Activated naive CD8-positive, alpha-beta T cell treated with anti-CD3 and anti-CD28 coated beads, Interleukin-2, amount 10 ng/mL, durations not matched to agents 7 days and 5 days (primary cell): ENCODE results near the gene SDCCAG8. TPM values are rescaled to one million over a fixed set of nuclear protein-coding genes. Genes with fewer than 3 reads are reported as not detected.

Source experiments
- ATAC-seq: fragments of 150-1000 bp; cut with Tn5 transposase; one replicate; pipeline ENCODE4 v1.10.0; 2021; ENCODE audit warnings: low read depth, moderate library complexity
- POLR2A ChIA-PET: fragments of 350-600 bp; sonication (Branson Sonifier 250); formaldehyde crosslinking; loops from one replicate; lab custom pipeline; 2021; ENCODE audit warnings: antibody characterized with exemption; lab: Charles Lee
- DNase-seq: peaks from one replicate; pipeline ENCODE4 v3.0.0; 2021
- H3K27ac Mint-ChIP-seq: one replicate; pipeline ENCODE4 v1.8.0; 2022; ENCODE audit warnings: mild to moderate bottlenecking, mixed read lengths
- H3K27me3 Mint-ChIP-seq: one replicate; pipeline ENCODE4 v1.8.0; 2022; ENCODE audit warnings: mild to moderate bottlenecking, moderate library complexity, mixed read lengths
- H3K36me3 Mint-ChIP-seq: one replicate; pipeline ENCODE4 v1.8.0; 2021; ENCODE audit warnings: mild to moderate bottlenecking, mixed read lengths
- H3K4me1 Mint-ChIP-seq: one replicate; pipeline ENCODE4 v1.8.0; 2021; ENCODE audit warnings: mixed read lengths
- H3K4me3 Mint-ChIP-seq: one replicate; pipeline ENCODE4 v1.8.0; 2022; ENCODE audit warnings: mild to moderate bottlenecking, moderate library complexity, mixed read lengths
- H3K9me3 Mint-ChIP-seq: one replicate; pipeline ENCODE4 v1.8.0; 2021; ENCODE audit warnings: mixed read lengths
- total RNA-seq, 2 experiments: library from RNA; stranded (reverse); gene quantifications; one replicate each; pipeline ENCODE4 v1.2.3, GENCODE V29; 2021

The SDCCAG8 gene
- total RNA-seq, 2 experiments from 2014 or later = 27.3 to 32.7 TPM

DNA sequence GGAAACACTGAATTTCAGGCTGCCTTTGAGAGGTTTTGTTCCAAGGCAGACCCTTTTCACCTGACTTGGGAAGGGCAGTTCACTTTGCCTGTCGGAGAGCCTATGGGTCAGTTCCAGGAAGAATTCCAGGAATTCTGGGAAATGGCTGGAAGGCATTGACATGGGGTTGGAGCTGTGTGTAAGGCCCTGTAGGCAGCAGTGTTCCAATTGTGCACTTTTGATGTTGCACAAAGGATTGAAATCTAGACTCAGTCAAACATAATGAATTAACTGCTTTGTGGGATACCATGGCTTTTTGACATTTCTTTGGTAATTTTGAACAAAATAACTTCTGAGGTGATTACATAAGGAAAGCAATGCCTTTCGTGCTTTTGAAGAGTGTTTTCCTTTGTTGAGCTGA, 184.6 kb downstream of the SDCCAG8 start:
- no peak for ATAC-seq
- POLR2A ChIA-PET = no interaction called here
- H3K4me3 Mint-ChIP-seq = no peak overlapping the region
- H3K27me3 Mint-ChIP-seq = no peaks in the 10 kb centered on the region
- H3K27ac Mint-ChIP-seq = no peak overlapping the region
- no peak for DNase-seq
- no peaks in the 10 kb centered on the region for H3K9me3 Mint-ChIP-seq
- H3K36me3 Mint-ChIP-seq = peaks cover 4% of the 10 kb centered on the region
- H3K4me1 Mint-ChIP-seq = no peaks in the 10 kb centered on the region

DNA sequence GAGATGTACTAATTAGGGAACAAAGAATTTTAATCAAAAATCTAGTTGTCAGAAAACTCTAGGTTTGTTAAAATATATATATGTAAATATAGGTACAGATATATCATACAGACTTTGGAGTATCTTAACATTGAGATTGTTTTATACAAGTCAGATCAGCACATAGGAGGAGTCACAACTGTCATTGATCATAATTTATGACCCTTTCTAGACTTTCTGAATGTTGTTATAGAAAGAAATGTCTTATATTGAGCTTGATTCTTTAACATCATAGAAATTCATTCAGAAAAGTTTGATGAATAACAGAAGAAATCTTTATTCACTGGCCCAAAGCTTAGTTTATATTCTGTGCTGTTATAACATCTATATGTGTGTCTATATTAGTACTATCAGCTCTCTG, 185.8 kb downstream of the SDCCAG8 start:
- H3K9me3 Mint-ChIP-seq = no peaks in the 10 kb centered on the region
- no peak overlapping the region for H3K27ac Mint-ChIP-seq
- POLR2A ChIA-PET = no interaction called here
- ATAC-seq = no peak
- H3K36me3 Mint-ChIP-seq = peaks cover 7% of the 10 kb centered on the region
- no peak overlapping the region for H3K4me3 Mint-ChIP-seq
- H3K4me1 Mint-ChIP-seq = no peaks in the 10 kb centered on the region
- no peak for DNase-seq
- no peaks in the 10 kb centered on the region for H3K27me3 Mint-ChIP-seq

DNA sequence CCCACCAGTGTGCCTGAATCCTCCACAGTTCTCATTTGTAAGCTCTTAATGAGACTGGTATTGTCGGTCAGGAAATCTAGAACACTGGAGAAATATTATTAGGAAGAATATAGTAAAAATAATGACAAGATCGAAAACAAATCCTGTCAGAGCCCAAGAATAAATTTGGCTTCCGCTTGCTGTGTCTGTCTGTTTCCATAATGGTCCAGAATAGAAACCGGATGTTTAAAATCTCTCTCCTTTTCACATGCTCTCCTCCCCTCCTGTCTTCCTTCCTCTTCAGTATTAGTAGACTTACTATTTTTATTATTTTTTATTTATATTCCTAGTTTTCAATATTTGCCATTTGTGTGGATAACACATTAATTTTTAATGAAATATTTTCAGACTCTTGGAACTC, 187.7 kb downstream of the SDCCAG8 start:
- ATAC-seq (no peak), DNase-seq (no peak)
- Mint-ChIP-seq H3K4me3 (no peak overlapping the region), H3K9me3 (no peaks in the 10 kb centered on the region), H3K4me1 (peaks cover 11% of the 10 kb centered on the region), H3K36me3 (peaks cover 10% of the 10 kb centered on the region), H3K27me3 (no peaks in the 10 kb centered on the region), H3K27ac (no peak overlapping the region)
- POLR2A ChIA-PET = no interaction called here

DNA sequence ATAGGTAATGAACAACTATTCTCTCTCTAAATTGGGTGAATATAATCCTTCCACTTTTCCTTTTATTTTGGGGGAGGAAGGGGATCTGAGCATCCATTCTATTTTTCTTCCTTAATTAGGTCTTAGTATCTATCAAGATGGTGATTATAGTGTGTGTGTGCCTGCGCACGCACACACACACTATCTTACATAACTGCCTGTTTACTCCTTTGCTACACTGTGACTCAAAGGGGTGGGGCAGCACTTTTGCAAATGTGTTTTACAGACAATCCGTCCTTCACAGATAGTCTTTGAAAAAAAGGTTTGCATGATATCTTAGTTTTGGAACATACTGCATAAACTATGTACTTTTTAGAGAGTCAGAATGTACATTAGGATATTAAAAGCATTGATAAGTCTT, 191.5 kb downstream of the SDCCAG8 start:
- DNase-seq (no peak), ATAC-seq (no peak)
- H3K27ac Mint-ChIP-seq = no peak overlapping the region
- H3K4me1 Mint-ChIP-seq = peaks cover 14% of the 10 kb centered on the region
- no peaks in the 10 kb centered on the region for H3K27me3 Mint-ChIP-seq
- peaks cover 15% of the 10 kb centered on the region for H3K36me3 Mint-ChIP-seq
- POLR2A ChIA-PET = no interaction called here
- no peak overlapping the region for H3K4me3 Mint-ChIP-seq
- H3K9me3 Mint-ChIP-seq = no peaks in the 10 kb centered on the region

DNA sequence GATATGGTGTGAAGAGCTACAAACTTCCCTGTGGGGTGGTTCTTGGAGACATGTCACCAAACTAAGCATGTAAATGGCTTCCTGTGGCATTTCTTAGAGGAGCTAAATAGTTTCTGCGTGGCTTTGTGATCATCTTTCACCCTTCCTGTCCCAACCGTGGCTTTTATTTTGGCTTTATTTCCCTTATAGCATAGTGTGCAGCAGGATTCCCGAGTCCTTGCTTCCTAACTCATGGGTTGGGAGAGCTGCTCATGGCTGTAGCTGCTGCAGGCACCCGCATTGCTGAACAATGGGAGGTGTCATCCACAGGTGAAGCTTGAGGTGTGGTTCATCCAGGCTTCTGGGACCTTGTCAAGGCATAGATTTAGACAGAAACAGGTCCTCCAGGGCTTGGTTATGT, 192.0 kb downstream of the SDCCAG8 start:
- peaks cover 15% of the 10 kb centered on the region for H3K36me3 Mint-ChIP-seq
- DNase-seq (no peak), ATAC-seq (peak; percentile 36)
- H3K4me1 Mint-ChIP-seq = peaks cover 14% of the 10 kb centered on the region
- no peaks in the 10 kb centered on the region for H3K27me3 Mint-ChIP-seq
- POLR2A ChIA-PET = no interaction called here
- peak overlapping the region; percentile 21 for H3K4me3 Mint-ChIP-seq
- no peaks in the 10 kb centered on the region for H3K9me3 Mint-ChIP-seq
- H3K27ac Mint-ChIP-seq = peak overlapping the region; percentile 32

DNA sequence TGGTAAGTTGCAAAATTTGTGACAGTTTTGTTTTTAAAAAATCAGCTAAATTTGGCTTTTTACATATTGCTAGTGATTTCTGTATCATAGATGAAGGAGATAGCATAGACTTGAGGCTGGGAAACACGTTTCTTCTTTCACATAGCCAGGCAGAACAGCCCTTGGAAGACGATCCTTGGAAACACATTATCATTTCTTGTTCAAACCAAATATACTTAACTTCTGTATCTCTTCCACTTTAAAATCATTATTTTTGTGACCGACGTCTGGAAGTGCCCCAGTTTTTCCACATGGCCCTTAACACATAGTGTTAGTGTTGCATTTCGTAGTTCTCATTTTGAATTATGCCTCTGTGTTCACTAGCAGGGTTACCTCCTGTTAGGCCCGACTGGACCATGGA, 193.5 kb downstream of the SDCCAG8 start:
- Mint-ChIP-seq H3K27ac (no peak overlapping the region), H3K4me1 (peaks cover 14% of the 10 kb centered on the region), H3K4me3 (no peak overlapping the region), H3K27me3 (no peaks in the 10 kb centered on the region), H3K36me3 (peaks cover 15% of the 10 kb centered on the region), H3K9me3 (no peaks in the 10 kb centered on the region)
- ATAC-seq (no peak), DNase-seq (no peak)
- POLR2A ChIA-PET = no interaction called here

DNA sequence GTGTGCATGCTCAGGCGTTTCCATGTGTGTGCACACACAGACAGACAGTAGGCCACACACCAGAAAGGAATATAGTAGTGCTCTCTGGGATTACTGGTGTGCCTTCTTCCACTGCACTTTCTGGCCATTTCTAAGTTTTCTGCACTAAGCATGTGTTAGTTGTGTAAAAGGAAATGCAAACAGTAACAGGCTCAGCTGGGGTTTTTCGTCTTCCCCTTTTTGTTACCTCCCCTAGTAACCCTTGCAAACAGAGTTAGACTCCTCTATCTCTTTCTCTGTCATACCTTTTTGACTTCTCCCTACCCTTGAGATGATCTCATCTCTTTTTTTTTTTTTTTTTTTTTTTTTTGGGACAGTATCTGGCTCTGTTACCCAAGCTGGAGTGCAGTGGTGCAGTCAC, 196.3 kb downstream of the SDCCAG8 start:
- ATAC-seq = no peak
- H3K36me3 Mint-ChIP-seq = peaks cover 13% of the 10 kb centered on the region
- peaks cover 14% of the 10 kb centered on the region for H3K4me1 Mint-ChIP-seq
- no peak for DNase-seq
- no peaks in the 10 kb centered on the region for H3K9me3 Mint-ChIP-seq
- H3K27me3 Mint-ChIP-seq = no peaks in the 10 kb centered on the region
- POLR2A ChIA-PET = no interaction called here
- no peak overlapping the region for H3K4me3 Mint-ChIP-seq
- H3K27ac Mint-ChIP-seq = no peak overlapping the region

DNA sequence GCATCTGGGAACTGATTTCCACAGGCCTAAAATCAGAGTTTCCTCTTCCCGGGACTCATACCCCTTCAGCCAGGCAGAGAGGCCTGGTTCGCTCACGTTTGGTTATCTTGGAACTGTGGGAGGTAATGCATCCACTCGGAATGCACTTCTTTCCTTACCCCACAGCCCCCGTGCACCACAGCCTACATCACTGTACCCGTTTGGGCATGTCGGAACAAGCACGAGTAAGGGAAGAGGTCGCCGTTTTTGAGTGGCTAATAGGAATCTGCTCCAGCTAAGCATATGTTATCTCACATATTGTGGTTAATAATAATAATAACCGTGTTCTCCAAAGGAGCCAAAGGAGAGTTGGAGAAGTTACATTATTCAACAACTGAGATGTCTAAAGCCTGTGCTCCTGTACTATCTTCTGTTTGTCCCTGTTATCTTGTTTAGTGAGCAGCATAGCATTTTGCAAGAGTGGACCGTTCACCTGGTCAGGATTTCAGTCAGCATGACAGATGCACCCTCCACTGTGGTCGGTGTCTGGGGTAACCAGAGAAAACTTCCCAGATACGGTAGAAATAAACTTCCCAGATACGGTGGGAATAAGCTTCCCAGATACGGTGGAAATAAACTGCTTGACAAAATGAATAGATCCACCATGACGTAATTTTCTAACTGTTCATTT, 198.6 kb downstream of the SDCCAG8 start:
- ATAC-seq (no peak), DNase-seq (no peak)
- Mint-ChIP-seq H3K36me3 (peaks cover 10% of the 10 kb centered on the region), H3K4me3 (no peak overlapping the region), H3K27ac (no peak overlapping the region), H3K4me1 (peaks cover 12% of the 10 kb centered on the region), H3K27me3 (no peaks in the 10 kb centered on the region), H3K9me3 (no peaks in the 10 kb centered on the region)
- POLR2A ChIA-PET = no interaction called here

DNA sequence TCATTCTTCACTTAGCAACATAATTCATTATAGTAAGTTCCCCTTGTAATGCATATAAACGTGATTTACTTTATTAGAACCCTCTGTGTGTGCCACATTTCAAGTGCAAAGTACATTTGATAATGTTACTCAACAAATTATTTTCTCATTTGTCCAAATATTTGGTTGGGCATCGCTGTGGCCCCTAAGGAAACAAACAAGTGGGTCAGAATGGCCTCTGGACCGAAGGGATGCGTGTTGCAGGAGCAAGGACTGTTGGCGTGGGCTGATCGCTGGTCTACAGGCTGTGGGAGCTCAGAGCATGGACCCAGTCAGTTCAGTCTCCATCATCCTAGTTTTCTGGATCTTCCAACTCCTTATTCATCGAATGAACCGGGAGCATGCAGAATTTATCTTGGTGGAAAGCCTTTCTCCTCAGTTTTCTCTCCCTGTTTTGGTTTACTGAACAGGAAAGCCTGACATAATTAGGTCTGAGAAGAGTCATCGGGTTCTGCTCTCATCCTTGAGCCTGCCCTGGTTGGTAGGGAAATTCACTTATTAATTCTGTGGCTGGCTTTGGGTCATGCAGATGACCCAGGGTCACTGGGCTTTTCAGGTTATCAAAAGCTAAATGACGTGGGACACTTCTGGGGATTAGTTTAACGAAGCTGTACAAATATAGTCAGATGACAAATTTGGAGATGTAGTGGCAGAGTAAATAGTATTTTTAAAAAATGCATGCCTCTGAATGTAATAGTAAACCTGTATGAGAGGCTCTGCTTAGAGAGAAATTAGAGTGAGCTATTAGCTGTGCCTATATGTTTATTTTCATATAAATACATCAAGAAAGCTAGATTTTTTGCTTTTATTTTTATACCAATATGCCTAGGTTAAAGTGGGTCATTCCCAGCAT, 200.2 kb downstream of the SDCCAG8 start:
- H3K27me3 Mint-ChIP-seq = no peaks in the 10 kb centered on the region
- H3K27ac Mint-ChIP-seq = no peak overlapping the region
- POLR2A ChIA-PET = no interaction called here
- ATAC-seq (no peak), DNase-seq (no peak)
- no peak overlapping the region for H3K4me3 Mint-ChIP-seq
- H3K36me3 Mint-ChIP-seq = peaks cover 5% of the 10 kb centered on the region
- no peaks in the 10 kb centered on the region for H3K9me3 Mint-ChIP-seq
- peaks cover 12% of the 10 kb centered on the region for H3K4me1 Mint-ChIP-seq

DNA sequence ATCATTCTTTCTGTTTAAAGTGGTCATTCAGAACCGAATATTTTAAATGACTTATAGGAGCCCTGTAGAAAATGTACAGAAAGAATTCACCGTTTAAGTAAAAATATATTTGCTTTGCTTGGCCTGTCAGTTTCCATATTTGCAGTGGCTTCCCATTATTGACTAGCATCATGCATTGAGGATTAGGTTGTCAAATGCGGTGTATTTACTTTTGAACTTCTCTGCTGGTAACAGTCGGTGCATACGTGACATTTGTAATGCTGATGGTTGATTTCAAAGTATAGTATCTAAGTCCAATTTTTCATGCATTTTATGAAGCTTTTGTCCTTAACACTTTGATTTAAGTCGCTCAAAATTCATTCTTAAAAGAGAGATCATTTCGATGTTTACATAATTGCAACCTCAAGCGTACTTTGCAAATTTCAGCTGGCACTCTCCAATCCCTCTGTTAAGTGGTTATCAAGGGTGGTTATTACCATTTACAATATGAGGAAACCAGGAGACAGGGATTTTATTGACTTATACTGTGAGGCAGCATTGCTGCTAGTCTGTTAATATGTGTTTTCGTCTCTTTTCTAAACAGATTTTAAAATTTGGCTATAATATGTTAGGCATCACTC, 201.6 kb downstream of the SDCCAG8 start:
- DNase-seq = no peak
- H3K4me3 Mint-ChIP-seq = no peak overlapping the region
- no peak for ATAC-seq
- POLR2A ChIA-PET = no interaction called here
- no peaks in the 10 kb centered on the region for H3K9me3 Mint-ChIP-seq
- no peaks in the 10 kb centered on the region for H3K27me3 Mint-ChIP-seq
- peaks cover 4% of the 10 kb centered on the region for H3K36me3 Mint-ChIP-seq
- peaks cover 11% of the 10 kb centered on the region for H3K4me1 Mint-ChIP-seq
- no peak overlapping the region for H3K27ac Mint-ChIP-seq

DNA sequence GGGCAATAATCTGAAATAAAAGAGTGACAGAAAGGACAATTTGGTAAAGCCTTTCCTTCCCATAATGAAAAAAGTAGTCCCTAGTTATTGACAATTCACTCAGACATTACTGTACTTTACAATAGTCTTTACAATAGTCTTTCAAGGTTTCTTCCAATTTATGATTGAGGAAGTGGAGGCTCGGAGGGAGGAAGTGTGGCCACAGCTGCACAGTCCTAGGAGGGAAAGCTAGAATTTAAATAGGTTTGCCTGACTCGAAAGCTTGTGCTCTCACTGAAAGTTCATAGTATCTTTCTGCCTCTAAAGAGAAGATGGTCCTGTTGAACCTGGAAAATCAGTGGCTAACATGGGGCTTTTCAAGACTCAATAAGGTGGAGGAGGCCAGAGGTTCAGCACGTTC, 203.2 kb downstream of the SDCCAG8 start:
- peaks cover 11% of the 10 kb centered on the region for H3K4me1 Mint-ChIP-seq
- no peaks in the 10 kb centered on the region for H3K9me3 Mint-ChIP-seq
- H3K4me3 Mint-ChIP-seq = no peak overlapping the region
- POLR2A ChIA-PET = no interaction called here
- ATAC-seq (no peak), DNase-seq (no peak)
- H3K27ac Mint-ChIP-seq = no peak overlapping the region
- no peaks in the 10 kb centered on the region for H3K27me3 Mint-ChIP-seq
- peaks cover 6% of the 10 kb centered on the region for H3K36me3 Mint-ChIP-seq

DNA sequence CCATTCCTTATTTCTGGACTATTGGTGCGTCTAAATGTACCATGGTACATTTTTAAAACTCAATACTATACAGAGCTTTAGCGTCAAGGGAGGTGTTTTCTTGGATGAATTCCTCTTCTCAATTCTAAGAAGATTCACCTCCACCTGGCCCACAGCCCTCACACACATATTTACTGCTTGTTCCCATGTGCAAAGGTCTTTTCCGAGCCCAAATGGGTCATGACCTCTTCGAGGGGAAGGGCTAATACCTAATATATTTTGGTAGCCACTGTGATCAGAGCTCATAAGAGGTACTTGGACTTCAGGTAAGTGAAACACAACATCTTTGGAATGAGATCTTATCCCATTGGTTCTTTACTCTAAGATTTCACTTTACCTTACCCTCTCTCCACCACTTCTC, 205.9 kb downstream of the SDCCAG8 start:
- H3K9me3 Mint-ChIP-seq = no peaks in the 10 kb centered on the region
- POLR2A ChIA-PET = no interaction called here
- no peak for ATAC-seq

DNA sequence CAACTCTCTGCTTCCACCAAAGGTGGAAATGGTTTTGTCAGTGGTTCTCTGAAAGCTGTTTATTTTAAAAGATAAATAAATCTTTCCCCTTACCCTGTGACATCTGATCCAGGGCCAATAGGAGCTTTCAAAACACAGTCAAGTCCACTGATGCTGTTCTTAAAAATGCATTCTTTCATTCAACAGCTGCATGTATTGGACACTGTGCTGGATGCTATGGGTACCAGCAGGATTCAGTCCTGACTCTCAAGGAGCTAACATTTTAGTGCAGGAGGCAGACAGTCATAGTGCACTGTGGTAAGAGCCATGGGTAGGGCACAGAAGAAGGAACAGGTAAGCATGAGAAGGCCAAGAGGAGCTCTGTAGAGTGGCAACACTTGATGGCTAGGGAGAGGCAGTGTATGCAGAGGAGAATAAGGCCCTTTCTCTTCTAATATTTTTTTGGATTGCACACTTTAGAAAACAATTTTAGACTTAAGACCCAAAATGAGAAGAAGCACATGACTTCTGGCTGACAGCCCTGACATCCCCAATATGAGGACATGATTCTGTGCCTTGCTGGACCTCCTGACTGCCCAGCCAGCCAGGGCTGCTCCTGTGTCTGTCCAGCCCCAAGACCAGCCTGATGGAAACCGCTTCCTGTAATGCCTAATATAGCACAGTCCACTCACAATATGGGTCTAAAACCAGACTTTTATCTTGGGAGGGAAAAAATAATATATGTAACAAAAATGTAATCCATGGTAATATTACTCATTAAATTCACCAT, 207.3 kb downstream of the SDCCAG8 start:
- no peak overlapping the region for H3K4me3 Mint-ChIP-seq
- peaks cover 4% of the 10 kb centered on the region for H3K36me3 Mint-ChIP-seq
- ATAC-seq = no peak
- peaks cover 11% of the 10 kb centered on the region for H3K4me1 Mint-ChIP-seq
- H3K27ac Mint-ChIP-seq = no peak overlapping the region
- H3K27me3 Mint-ChIP-seq = no peaks in the 10 kb centered on the region
- POLR2A ChIA-PET = no interaction called here
- no peak for DNase-seq
- H3K9me3 Mint-ChIP-seq = no peaks in the 10 kb centered on the region

More for the DNA sequence above, 205.9 kb downstream of the SDCCAG8 start:
- Mint-ChIP-seq H3K4me3 (no peak overlapping the region), H3K27me3 (no peaks in the 10 kb centered on the region), H3K4me1 (peaks cover 11% of the 10 kb centered on the region), H3K27ac (no peak overlapping the region), H3K36me3 (peaks cover 6% of the 10 kb centered on the region)
- no peak for DNase-seq
